H9 (cell line): ENCODE measurements around the gene B4GALNT1. TPM values are rescaled to one million over a fixed set of nuclear protein-coding genes. Genes with fewer than 3 reads are reported as not detected.
A peak's percentile ranks its signal among the peaks of the same experiment; 100 is the strongest.

ENCODE experiments used
- DNase-seq: peaks from one replicate; pipeline ENCODE4 v3.0.0-alpha.2; 2017
- H2AFZ ChIP-seq: one replicate; pipeline ENCODE4 v1.6.1; 2013; ENCODE audit warnings: mild to moderate bottlenecking, low read length, control low read depth, moderate library complexity
- H2AK5ac ChIP-seq: 2 replicates; pipeline ENCODE4 v1.6.1; 2013; ENCODE audit warnings: low read length, control low read depth, mixed read lengths; ENCODE audit not compliant: insufficient read length
- H2BK120ac ChIP-seq: one replicate; pipeline ENCODE4 v1.6.1; 2013; ENCODE audit warnings: low read depth, mild to moderate bottlenecking, low read length, control low read depth, inconsistent platforms; ENCODE audit not compliant: poor library complexity, severe bottlenecking
- H2BK12ac ChIP-seq: 2 replicates; pipeline ENCODE4 v1.6.1; 2013; ENCODE audit warnings: low read length, control low read depth, mixed read lengths, low read depth; ENCODE audit not compliant: insufficient read length
- H2BK15ac ChIP-seq: 2 replicates; pipeline ENCODE4 v1.6.1; 2013; ENCODE audit warnings: low read depth, low read length, control low read depth
- H2BK20ac ChIP-seq: one replicate; pipeline ENCODE4 v1.6.1; 2013; ENCODE audit warnings: low read depth, mild to moderate bottlenecking, low read length, control low read depth, inconsistent platforms; ENCODE audit not compliant: poor library complexity, severe bottlenecking
- H2BK5ac ChIP-seq: 2 replicates; pipeline ENCODE4 v1.6.1; 2013; ENCODE audit warnings: low read length, control low read depth, mixed read lengths; ENCODE audit not compliant: insufficient read length
- H3K14ac ChIP-seq: 2 replicates; pipeline ENCODE4 v1.6.1; 2013; ENCODE audit warnings: low read length, control low read depth; ENCODE audit not compliant: insufficient read depth
- H3K18ac ChIP-seq: 2 replicates; pipeline ENCODE4 v1.6.1; 2013; ENCODE audit warnings: low read depth, mild to moderate bottlenecking, mixed read lengths, low read length, control low read depth; ENCODE audit not compliant: insufficient read length
- H3K23ac ChIP-seq: 2 replicates; pipeline ENCODE4 v1.6.1; 2013; ENCODE audit warnings: low read length, control low read depth, mixed read lengths, low read depth; ENCODE audit not compliant: insufficient read length
- H3K23me2 ChIP-seq: 2 replicates; pipeline ENCODE4 v1.6.1; 2013; ENCODE audit warnings: low read depth, mild to moderate bottlenecking, mixed read lengths, low read length, control low read depth; ENCODE audit not compliant: insufficient read length, poor library complexity, severe bottlenecking
- H3K27ac ChIP-seq: 2 replicates; pipeline ENCODE4 v1.5.1; 2013; ENCODE audit warnings: low read length, control low read depth, mixed read lengths, low read depth; ENCODE audit not compliant: insufficient read length
- H3K27me3 ChIP-seq: 2 replicates; pipeline ENCODE4 v1.6.1; 2013; ENCODE audit warnings: low read length, control low read depth, inconsistent platforms; ENCODE audit not compliant: insufficient read depth
- H3K4ac ChIP-seq: 2 replicates; pipeline ENCODE4 v1.6.1; 2013; ENCODE audit warnings: low read depth, mild to moderate bottlenecking, control low read depth, inconsistent platforms, low read length, moderate library complexity
- H3K4me1 ChIP-seq: 2 replicates; pipeline ENCODE4 v1.6.1; 2013; ENCODE audit warnings: low read length, control low read depth, inconsistent platforms; ENCODE audit not compliant: insufficient read depth
- H3K4me2 ChIP-seq: 2 replicates; pipeline ENCODE4 v1.6.1; 2013; ENCODE audit warnings: low read length, control low read depth, mixed read lengths; ENCODE audit not compliant: insufficient read length, insufficient read depth
- H3K56ac ChIP-seq: 2 replicates; pipeline ENCODE4 v1.6.1; 2013; ENCODE audit warnings: low read depth, mild to moderate bottlenecking, mixed read lengths, low read length, control low read depth; ENCODE audit not compliant: insufficient read length
- H3K79me1 ChIP-seq: 2 replicates; pipeline ENCODE4 v1.6.1; 2013; ENCODE audit warnings: low read depth, mild to moderate bottlenecking, moderate library complexity, low read length, control low read depth, inconsistent platforms; ENCODE audit not compliant: insufficient read depth, poor library complexity, severe bottlenecking
- H3K79me2 ChIP-seq: 2 replicates; pipeline ENCODE4 v1.6.1; 2013; ENCODE audit warnings: low read length, control low read depth, inconsistent platforms; ENCODE audit not compliant: insufficient read depth
- H3K9ac ChIP-seq: 2 replicates; pipeline ENCODE4 v1.6.1; 2013; ENCODE audit warnings: low read length, control low read depth, mixed read lengths; ENCODE audit not compliant: insufficient read length; ENCODE audit errors: extremely low read depth
- H3K9me3 ChIP-seq: one replicate; pipeline ENCODE4 v1.6.1; 2013; ENCODE audit warnings: low read depth, low read length, inconsistent platforms; ENCODE audit not compliant: control insufficient read depth
- H3T11ph ChIP-seq: one replicate; pipeline ENCODE4 v1.6.1; 2013; ENCODE audit warnings: mild to moderate bottlenecking, low read length, control low read depth, inconsistent platforms
- H4K20me1 ChIP-seq: one replicate; pipeline ENCODE4 v1.6.1; 2013; ENCODE audit not compliant: control insufficient read depth, insufficient read length, insufficient read depth
- H4K5ac ChIP-seq: 2 replicates; pipeline ENCODE4 v1.6.1; 2013; ENCODE audit warnings: low read depth, mild to moderate bottlenecking, mixed read lengths, low read length, control low read depth; ENCODE audit not compliant: insufficient read length
- H4K8ac ChIP-seq: replicated peaks from 2 replicates; pipeline ENCODE4 v1.6.1; 2013; ENCODE audit warnings: low read length, control low read depth, mixed read lengths, low read depth; ENCODE audit not compliant: insufficient read length
- H4K91ac ChIP-seq: 2 replicates; pipeline ENCODE4 v1.6.1; 2013; ENCODE audit warnings: low read depth, mild to moderate bottlenecking, moderate library complexity, mixed read lengths, low read length, control low read depth; ENCODE audit not compliant: insufficient read length
- H3K27ac Mint-ChIP-seq, 3 experiments: 2 replicates in 2 of 3; 3 replicates in 1 of 3; pipeline ENCODE4 v1.8.0; 2020 to 2021; ENCODE audit warnings: mixed read lengths in 3 of 3, mild to moderate bottlenecking in 1 of 3, moderate library complexity in 1 of 3
- H3K27me3 Mint-ChIP-seq: 2 replicates; pipeline ENCODE4 v1.8.0; 2021; ENCODE audit warnings: low read depth, mild to moderate bottlenecking, moderate library complexity, mixed read lengths
- H3K36me3 Mint-ChIP-seq, 3 experiments: 2 replicates in 2 of 3; 3 replicates in 1 of 3; pipeline ENCODE4 v1.8.0; 2020 to 2021; ENCODE audit warnings: low read depth in 3 of 3, mixed read lengths in 3 of 3; ENCODE audit not compliant: insufficient read depth in 1 of 3
- H3K4me1 Mint-ChIP-seq, 2 experiments: 2 replicates each; pipeline ENCODE4 v1.8.0; 2020; ENCODE audit warnings: mixed read lengths in 2 of 2
- H3K4me3 Mint-ChIP-seq, 2 experiments: 2 replicates in 1 of 2; 3 replicates in 1 of 2; pipeline ENCODE4 v1.8.0; 2020 to 2021; ENCODE audit warnings: mild to moderate bottlenecking in 2 of 2, mixed read lengths in 2 of 2, moderate library complexity in 1 of 2
- H3K9me3 Mint-ChIP-seq, 2 experiments: 2 replicates in 1 of 2; 3 replicates in 1 of 2; pipeline ENCODE4 v1.8.0; 2020; ENCODE audit warnings: mild to moderate bottlenecking in 2 of 2, mixed read lengths in 2 of 2, moderate library complexity in 1 of 2
- CTCF ChIP-seq: fragments of 200-600 bp; sonication (generic); conservative IDR thresholded peaks from 3 replicates; pipeline ENCODE4 v1.8.0; 2021; ENCODE audit warnings: antibody characterized with exemption, mild to moderate bottlenecking
- WGBS: extraction: QIAGEN DNeasy Blood & Tissue Kit; methylation state at CpG from one replicate; pipeline ENCODE4 v1.1.7; 2013; ENCODE audit warnings: missing lambda C conversion rate, low lambda C conversion rate, mixed read lengths; ENCODE audit not compliant: insufficient read length; ENCODE audit errors: extremely low coverage; 5-methylcytosine and 5-hydroxymethylcytosine counted together
- total RNA-seq: library from RNA; stranded (reverse); gene quantifications from 2 replicates; pipeline ENCODE4 v1.2.1, GENCODE V29; 2021

Gene B4GALNT1
- total RNA-seq, 1 experiment from 2014 or later, result 2.3 TPM

GRCh38 chr12:57619434-57620244 lies 13.4 kb downstream of the B4GALNT1 start:
- WGBS, result no CpG with 5 or more reads among the region's 46 CpGs
- TF ChIP-seq CTCF, result no peak
- Histone ChIP-seq H3K14ac (no peak overlapping the region), H3K18ac (no peak overlapping the region), H4K5ac (no peak overlapping the region), H3K27me3 (peaks cover 79% of the 10 kb centered on the region), H2BK5ac (no peak overlapping the region), H2BK12ac (no peak overlapping the region), H4K8ac (no peak overlapping the region), H3K4ac (no peak overlapping the region), H2AK5ac (no peak overlapping the region), H3K23me2 (peaks cover 12% of the 10 kb centered on the region), H3T11ph (no peak overlapping the region), H2BK20ac (no peak overlapping the region), H3K9me3 (no peaks in the 10 kb centered on the region), H3K4me1 (no peaks in the 10 kb centered on the region), H3K23ac (no peak overlapping the region), H4K20me1 (no peaks in the 10 kb centered on the region), H4K91ac (no peak overlapping the region), H3K79me2 (no peaks in the 10 kb centered on the region), H3K27ac (no peak overlapping the region), H2AFZ (no peak overlapping the region), H2BK15ac (no peak overlapping the region), H3K4me2 (peak overlapping the region; percentile 71), H2BK120ac (no peak overlapping the region), H3K9ac (no peak overlapping the region), H3K56ac (no peak overlapping the region), H3K79me1 (no peaks in the 10 kb centered on the region)
- peak overlapping the region; percentile 48 to 83; a peak in 4 of 5 replicates for H3K4me3 Mint-ChIP-seq
- peaks cover 26 to 32% of the 10 kb centered on the region in 2 experiments for H3K4me1 Mint-ChIP-seq
- H3K27ac Mint-ChIP-seq, result no peak overlapping the region
- peaks cover 0 to 5% of the 10 kb centered on the region in 2 experiments; a peak in 3 of 5 replicates for H3K9me3 Mint-ChIP-seq
- peaks cover 85% of the 10 kb centered on the region for H3K27me3 Mint-ChIP-seq
- H3K36me3 Mint-ChIP-seq, result peaks cover 5 to 32% (median 17%) of the 10 kb centered on the region in 3 experiments; a peak in 6 of 7 replicates
- DNase-seq, result peak; percentile 77
